ENCODE results near the gene LAMC3. TPM values are rescaled to one million over a fixed set of nuclear protein-coding genes. Genes with fewer than 3 reads are reported as not detected.
"Not testable (repeated sequence)": the region's sequence is repeated elsewhere in the genome, so short reads cannot be mapped to it uniquely, and the experiment has no call there.

LAMC3 gene
- total RNA-seq, 3 donors from 2014 or later: 2.1 to 8.5 (median 7.8) TPM

DNA sequence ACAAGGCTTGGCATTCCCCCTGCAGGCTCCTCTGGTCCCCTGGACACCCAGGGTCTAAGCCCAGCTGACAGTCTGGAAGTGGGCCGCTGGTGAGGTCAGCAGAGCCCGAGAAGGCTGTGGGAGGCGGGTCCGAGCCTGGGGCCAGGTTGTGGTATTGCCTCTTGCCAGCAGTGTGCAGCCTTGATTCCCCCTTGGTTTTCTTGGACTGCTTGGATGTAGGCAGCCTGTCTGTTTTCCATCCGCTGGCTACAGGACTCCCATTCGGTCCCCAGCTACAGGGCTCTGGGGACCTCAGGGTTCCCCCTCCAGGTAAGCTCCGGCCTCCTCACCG lies 88.9 kb downstream of the LAMC3 start:
- DNase-seq (ENCODE audit: low spot score in 2 of 2): no peak
- H3K27me3 ChIP-seq: peaks cover 0 to 14% of the 10 kb centered on the region in 2 donors
- no peaks in the 10 kb centered on the region for H3K9me3 ChIP-seq
- TF ChIP-seq, protein P1, sequence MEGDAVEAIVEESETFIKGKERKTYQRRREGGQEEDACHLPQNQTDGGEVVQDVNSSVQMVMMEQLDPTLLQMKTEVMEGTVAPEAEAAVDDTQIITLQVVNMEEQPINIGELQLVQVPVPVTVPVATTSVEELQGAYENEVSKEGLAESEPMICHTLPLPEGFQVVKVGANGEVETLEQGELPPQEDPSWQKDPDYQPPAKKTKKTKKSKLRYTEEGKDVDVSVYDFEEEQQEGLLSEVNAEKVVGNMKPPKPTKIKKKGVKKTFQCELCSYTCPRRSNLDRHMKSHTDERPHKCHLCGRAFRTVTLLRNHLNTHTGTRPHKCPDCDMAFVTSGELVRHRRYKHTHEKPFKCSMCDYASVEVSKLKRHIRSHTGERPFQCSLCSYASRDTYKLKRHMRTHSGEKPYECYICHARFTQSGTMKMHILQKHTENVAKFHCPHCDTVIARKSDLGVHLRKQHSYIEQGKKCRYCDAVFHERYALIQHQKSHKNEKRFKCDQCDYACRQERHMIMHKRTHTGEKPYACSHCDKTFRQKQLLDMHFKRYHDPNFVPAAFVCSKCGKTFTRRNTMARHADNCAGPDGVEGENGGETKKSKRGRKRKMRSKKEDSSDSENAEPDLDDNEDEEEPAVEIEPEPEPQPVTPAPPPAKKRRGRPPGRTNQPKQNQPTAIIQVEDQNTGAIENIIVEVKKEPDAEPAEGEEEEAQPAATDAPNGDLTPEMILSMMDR (IDR thresholded peaks at IDR 0.05): no peak
- TF ChIP-seq POLR2A (IDR thresholded peaks at IDR 0.05) (no peak), POLR2AphosphoS5 (IDR thresholded peaks at IDR 0.05) (no peak)
- intact Hi-C loops (cut with DNase I; ENCODE audit: low total_unique reads): no loop called here
- H3K27ac ChIP-seq: peak overlapping the region in 1 of 2 donors; percentile 43
- H3K4me3 ChIP-seq: peak overlapping the region; percentile 55 to 82 (median 64)
- no peaks in the 10 kb centered on the region for H3K4me1 ChIP-seq
- no peaks in the 10 kb centered on the region for H3K36me3 ChIP-seq

DNA sequence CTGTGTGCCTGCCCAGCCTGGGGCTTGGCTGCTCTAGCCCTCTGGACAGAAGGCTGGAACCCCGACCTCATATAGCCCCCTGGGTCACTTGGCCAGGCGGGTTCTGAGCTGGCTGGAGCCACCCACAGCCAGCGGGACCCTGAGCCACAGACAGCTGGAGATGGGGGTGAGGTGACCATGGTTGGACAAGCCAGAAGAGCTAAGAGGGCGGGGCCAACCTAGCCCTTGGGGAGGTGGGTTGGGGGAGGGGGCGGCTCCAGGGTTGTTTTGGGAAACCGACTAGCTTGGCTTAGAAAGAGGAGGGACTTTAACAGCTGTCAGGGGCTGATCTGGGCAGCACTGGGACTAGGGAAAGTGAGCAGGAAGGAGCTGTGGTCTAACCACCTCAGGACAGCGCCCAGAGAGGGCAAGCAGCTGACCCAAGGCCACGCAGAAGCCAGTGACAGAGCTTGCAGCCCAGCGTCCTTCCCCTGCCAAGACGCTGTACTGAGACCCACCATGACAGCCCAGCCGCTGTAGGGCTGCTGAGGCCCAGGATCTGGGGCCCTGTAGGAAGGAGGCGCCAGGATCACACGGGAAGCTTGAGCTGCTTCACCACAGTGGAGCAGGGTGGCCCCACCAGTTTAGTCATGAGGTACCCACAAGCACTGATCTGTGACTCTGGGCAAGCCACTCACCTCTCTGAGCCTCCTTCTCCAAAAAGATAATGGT lies 89.6 kb downstream of the LAMC3 start:
- no peaks in the 10 kb centered on the region for H3K36me3 ChIP-seq
- H3K9me3 ChIP-seq: no peaks in the 10 kb centered on the region
- H3K27me3 ChIP-seq: peaks cover 0 to 14% of the 10 kb centered on the region in 2 donors
- TF ChIP-seq, protein P1 (IDR thresholded peaks at IDR 0.05): no peak
- TF ChIP-seq POLR2AphosphoS5 (IDR thresholded peaks at IDR 0.05): no peak
- H3K4me1 ChIP-seq: no peaks in the 10 kb centered on the region
- DNase-seq (ENCODE audit: low spot score in 2 of 2): no peak
- intact Hi-C loops (cut with DNase I; ENCODE audit: low total_unique reads): no loop called here
- H3K27ac ChIP-seq: peak overlapping the region in 1 of 2 donors; percentile 43
- peak overlapping the region in 2 of 3 donors; percentile 55 to 82 for H3K4me3 ChIP-seq

DNA sequence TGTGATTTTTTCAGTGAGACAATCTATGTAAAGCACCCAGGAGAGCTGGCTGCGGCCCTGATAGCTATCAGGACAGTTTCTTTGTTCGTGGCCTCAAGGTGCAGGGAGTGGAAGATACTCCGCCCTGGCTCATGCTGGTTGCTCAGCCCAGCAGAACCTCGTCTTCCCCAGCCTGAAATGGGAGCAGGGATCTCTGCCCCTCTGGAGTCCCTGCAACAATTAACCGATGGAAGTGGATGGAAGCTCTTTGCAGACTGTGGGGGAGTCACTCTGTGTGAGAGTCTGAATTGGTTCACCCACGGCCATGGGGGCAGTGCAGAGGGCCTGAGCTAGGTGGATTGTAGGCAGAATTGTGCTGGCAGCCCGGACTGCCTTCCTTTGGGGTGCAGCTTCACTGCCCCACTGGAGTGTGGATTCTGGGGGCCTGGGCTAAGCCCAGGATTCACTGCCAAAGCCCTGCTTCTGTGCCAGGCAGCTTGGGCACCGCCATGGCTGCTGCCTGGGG lies 90.2 kb downstream of the LAMC3 start:
- no peaks in the 10 kb centered on the region for H3K9me3 ChIP-seq
- H3K4me1 ChIP-seq: no peaks in the 10 kb centered on the region
- TF ChIP-seq, protein P1 (IDR thresholded peaks at IDR 0.05): no peak
- TF ChIP-seq POLR2AphosphoS5 (IDR thresholded peaks at IDR 0.05) (no peak), POLR2A (IDR thresholded peaks at IDR 0.05) (no peak)
- DNase-seq (ENCODE audit: low spot score in 2 of 2): no peak
- H3K36me3 ChIP-seq: no peaks in the 10 kb centered on the region
- no peak overlapping the region for H3K27ac ChIP-seq
- no peak overlapping the region for H3K4me3 ChIP-seq
- intact Hi-C loops (cut with DNase I; ENCODE audit: low total_unique reads): no loop called here
- H3K27me3 ChIP-seq: peaks cover 0 to 14% of the 10 kb centered on the region in 2 donors

DNA sequence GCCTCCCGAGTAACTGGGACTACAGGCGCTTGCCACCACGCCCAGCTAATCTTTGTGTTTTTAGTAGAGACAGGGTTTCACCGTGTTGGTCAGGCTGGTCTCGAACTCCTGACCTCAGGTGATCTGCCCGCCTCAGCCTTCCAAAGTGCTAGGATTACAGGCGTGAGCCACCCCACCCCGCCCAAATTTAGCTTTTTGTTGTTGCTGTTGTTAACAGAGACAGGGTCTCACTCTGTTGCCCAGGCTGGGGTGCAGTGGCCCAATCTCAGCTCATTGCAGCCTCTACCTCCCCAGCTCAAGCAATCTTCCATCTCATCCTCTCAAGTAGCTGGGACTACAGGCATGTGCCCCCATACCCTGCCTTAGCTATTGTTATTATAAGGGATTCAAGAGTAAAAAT lies 90.9 kb downstream of the LAMC3 start:
- H3K36me3 ChIP-seq; H3K4me3 ChIP-seq; H3K9me3 ChIP-seq; DNase-seq (ENCODE audit: low spot score in 2 of 2); H3K4me1 ChIP-seq; H3K27me3 ChIP-seq; H3K27ac ChIP-seq: not testable (repeated sequence)
- intact Hi-C loops (cut with DNase I; ENCODE audit: low total_unique reads): loop anchor here (10.0 kb wide), 1 partner anchor 55 kb away; no protein-coding TSS in a partner anchor

DNA sequence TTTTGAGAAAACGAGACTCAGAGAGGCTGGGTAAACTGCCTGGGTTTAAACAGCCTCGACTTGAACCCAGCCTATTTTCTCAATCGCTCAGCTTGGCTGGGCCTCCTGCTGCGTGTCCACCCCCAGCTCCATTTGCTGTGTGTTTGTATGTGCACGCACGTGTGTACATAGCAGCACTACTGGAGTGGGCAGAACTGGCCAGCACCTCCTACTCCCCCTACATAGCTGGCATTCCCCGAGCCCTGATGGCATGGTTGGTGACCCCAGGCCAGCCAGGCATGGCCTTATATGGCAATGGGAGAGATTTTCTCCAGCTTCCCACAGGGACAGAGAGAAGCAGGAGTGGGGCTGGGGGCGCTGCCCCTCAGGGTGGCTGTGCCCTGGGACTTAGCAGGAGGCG lies 91.5 kb downstream of the LAMC3 start:
- Histone ChIP-seq H3K9me3 (no peaks in the 10 kb centered on the region), H3K4me1 (no peaks in the 10 kb centered on the region), H3K27me3 (peaks cover 0 to 3% of the 10 kb centered on the region in 2 donors), H3K27ac (no peak overlapping the region), H3K36me3 (no peaks in the 10 kb centered on the region), H3K4me3 (no peak overlapping the region)
- DNase-seq (ENCODE audit: low spot score in 2 of 2): no peak
- intact Hi-C loops (cut with DNase I; ENCODE audit: low total_unique reads): loop anchor here (10.0 kb wide), 1 partner anchor 56 kb away; no protein-coding TSS in a partner anchor
- TF ChIP-seq, protein P1 (IDR thresholded peaks at IDR 0.05): no peak
- TF ChIP-seq POLR2A (IDR thresholded peaks at IDR 0.05): no peak

Measured in breast epithelium (tissue), 4 donors.